HUDEP-2 (cell line): ENCODE measurements around the gene RHEX.

Experiments used
- DNase-seq, 76 experiments: peaks; one replicate each; lab custom pipeline; 2025; ENCODE audit not compliant: unreplicated experiment in 76 of 76; lab: John Stamatoyannopoulos, UW

The RHEX gene

GRCh38 chr1:206145771-206146290, 92.9 kb downstream of the RHEX start:
- no peak for DNase-seq
